Measurements from ENCODE around the gene THRA.
A peak's percentile ranks its signal among the peaks of the same experiment; 100 is the strongest.

Gene THRA

DNA sequence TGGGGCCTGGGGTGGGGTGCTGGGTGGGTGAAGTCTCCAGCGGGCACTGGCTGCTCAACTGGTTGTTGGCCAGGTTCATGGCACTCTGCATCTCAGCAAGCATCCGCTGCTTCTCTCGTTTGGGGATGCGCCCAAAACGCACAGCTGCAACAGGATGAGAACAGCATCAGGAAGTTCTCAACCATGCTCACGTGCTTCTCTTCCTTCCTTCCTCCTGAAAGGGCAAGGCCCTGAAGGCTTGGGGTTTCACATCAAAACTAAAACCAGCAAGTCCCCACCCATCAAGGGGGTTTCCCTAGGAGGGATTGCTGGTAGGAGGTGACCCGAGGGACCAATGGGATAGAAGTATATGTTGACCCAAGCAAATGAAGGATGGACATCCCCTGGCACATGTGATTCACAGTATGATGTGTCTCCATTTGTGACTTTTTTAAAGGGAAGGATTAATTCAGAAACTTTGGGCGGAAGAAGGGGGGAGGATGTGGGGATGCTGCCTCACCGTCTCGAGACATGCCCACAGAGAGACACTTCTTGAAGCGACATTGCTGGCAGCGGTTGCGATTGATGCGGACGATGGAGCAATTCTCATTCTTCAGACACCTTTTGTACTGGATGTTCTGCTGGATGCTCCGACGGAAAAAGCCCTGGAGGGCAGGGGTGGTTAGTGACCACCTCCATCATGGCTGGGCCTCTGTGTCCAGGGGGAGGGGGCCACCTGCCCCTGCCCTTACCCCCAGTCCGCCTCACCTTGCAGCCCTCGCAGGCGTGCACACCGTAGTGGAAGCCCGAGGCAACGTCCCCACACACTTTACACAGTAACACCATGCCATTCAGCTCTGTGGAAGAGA is 33.4 kb downstream of the THRA start:
- H3K4me3 ChIP-seq (ENCODE audit: low read depth, low read length), result peak overlapping the region; percentile 69
- DNase-seq (ENCODE audit: low read depth), result peak; percentile 98
- TF ChIP-seq, protein P1, sequence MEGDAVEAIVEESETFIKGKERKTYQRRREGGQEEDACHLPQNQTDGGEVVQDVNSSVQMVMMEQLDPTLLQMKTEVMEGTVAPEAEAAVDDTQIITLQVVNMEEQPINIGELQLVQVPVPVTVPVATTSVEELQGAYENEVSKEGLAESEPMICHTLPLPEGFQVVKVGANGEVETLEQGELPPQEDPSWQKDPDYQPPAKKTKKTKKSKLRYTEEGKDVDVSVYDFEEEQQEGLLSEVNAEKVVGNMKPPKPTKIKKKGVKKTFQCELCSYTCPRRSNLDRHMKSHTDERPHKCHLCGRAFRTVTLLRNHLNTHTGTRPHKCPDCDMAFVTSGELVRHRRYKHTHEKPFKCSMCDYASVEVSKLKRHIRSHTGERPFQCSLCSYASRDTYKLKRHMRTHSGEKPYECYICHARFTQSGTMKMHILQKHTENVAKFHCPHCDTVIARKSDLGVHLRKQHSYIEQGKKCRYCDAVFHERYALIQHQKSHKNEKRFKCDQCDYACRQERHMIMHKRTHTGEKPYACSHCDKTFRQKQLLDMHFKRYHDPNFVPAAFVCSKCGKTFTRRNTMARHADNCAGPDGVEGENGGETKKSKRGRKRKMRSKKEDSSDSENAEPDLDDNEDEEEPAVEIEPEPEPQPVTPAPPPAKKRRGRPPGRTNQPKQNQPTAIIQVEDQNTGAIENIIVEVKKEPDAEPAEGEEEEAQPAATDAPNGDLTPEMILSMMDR (IDR thresholded peaks at IDR 0.05; ENCODE audit: insufficient read depth, low read depth, low read length, missing control alignments), result no peak

DNA sequence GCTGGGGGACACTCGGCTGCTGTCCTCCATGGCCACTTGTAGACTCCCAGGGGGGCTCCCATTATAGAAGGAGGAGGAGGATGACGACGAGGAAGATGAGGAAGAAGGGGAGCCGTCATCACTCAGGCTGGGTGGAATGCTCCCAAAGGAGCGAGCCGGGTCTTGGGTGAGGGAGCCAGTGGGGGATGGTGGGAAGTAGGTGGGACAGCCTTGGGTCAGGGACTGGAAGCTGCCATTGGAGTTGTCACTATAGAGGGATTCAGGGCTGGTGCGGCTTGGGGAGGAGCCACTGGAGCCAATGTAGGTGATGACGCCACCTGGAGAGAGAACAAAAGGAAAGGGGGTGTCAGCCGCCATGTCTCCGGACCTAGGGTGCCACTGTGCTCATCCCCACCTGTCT is 34.3 kb downstream of the THRA start:
- H3K4me3 ChIP-seq (ENCODE audit: low read depth, low read length), result peak overlapping the region; percentile 69
- TF ChIP-seq, protein P1 (IDR thresholded peaks at IDR 0.05; ENCODE audit: insufficient read depth, low read depth, low read length, missing control alignments), result no peak

DNA sequence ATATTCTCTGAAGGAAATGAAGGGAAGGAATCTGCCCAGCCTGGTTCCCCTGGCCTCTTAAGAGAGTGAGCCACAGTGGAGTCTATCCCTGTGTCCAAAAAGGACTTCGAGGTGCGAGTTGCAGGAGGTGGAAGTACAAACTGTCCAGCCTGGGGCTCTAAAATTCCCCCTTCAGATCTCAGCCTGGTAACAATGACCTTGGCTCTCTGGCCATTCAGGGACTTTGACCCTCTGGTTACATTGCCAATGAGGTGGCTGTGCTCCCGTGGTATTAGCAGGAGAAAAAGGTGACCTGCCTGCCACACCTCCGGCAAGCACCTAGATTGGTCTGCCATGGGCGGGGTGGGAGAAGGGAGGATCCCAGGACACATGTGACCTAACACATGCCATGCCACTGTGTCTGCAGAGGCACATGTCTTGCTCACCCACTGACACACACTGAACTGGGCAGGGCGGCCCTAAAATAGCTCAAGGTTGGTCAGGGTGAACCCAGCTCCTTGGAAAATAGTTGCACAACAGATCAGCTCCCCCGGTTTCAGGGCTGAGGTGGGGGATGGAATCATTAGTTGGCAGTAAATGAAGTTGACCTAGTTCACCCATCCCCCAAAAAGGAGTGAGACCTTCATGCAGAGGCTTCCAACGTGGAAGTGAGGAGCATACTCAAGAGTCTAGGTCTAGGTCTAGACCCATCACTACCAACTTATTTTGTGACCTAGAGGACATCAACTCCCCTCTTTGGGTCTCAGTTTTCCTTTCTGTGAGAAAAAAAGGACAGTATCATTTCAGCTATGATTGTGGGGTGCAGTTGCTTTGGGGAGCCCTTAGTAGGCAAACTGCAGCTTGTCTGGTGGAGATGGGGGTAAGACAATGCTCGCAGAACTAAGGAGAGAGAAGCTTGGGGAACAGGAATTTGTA is 35.4 kb downstream of the THRA start:
- peak; percentile 36 for DNase-seq (ENCODE audit: low read depth)

More for the DNA sequence above, 34.3 kb downstream of the THRA start:
- DNase-seq (ENCODE audit: low read depth), result no peak

DNA sequence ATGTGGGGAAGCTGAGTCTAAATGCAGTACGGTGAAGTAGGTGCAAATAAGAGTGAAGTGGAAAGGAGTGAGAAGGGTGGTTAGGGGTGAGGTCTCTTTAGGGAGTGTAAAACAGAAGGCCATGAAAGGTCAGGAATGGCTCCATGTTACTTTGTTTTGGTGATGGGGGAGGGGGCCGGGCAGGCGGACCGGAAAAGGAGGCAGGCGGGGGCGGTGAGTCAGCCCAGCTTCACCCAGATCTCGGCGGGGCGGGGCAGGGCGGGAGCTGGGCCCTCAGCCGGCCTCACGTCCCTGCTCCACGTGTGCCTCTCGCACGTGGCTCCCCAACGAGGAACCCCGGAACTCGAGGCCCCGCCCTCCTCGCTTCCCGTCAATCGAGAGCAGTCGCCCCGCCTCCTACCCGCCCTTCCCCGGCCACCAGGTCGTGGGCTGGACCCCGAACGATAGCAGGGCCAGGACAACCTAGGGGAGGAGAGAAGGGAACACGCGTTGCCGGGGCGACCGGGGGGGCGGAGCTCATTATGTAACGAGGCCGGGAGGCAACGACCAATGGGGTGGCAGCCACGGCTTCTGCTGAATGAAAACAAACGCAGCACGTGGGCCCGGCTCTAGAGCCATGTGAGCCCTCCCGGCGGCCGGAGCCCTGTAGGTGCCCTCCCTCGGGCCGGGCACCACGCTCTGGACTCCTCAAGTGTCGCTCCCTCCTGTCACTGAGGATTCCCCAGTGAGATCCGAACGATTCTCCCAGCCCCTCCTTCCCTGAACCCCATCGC is 36.3 kb downstream of the THRA start:
- peak; percentile 99 for DNase-seq (ENCODE audit: low read depth)
- peak overlapping the region; percentile 81 for H3K4me3 ChIP-seq (ENCODE audit: low read depth, low read length)
- TF ChIP-seq, protein P1 (IDR thresholded peaks at IDR 0.05; ENCODE audit: insufficient read depth, low read depth, low read length, missing control alignments), result no peak

More for the DNA sequence above, 35.4 kb downstream of the THRA start:
- TF ChIP-seq, protein P1 (IDR thresholded peaks at IDR 0.05; ENCODE audit: insufficient read depth, low read depth, low read length, missing control alignments), result no peak
- H3K4me3 ChIP-seq (ENCODE audit: low read depth, low read length), result peak overlapping the region; percentile 44

DNA sequence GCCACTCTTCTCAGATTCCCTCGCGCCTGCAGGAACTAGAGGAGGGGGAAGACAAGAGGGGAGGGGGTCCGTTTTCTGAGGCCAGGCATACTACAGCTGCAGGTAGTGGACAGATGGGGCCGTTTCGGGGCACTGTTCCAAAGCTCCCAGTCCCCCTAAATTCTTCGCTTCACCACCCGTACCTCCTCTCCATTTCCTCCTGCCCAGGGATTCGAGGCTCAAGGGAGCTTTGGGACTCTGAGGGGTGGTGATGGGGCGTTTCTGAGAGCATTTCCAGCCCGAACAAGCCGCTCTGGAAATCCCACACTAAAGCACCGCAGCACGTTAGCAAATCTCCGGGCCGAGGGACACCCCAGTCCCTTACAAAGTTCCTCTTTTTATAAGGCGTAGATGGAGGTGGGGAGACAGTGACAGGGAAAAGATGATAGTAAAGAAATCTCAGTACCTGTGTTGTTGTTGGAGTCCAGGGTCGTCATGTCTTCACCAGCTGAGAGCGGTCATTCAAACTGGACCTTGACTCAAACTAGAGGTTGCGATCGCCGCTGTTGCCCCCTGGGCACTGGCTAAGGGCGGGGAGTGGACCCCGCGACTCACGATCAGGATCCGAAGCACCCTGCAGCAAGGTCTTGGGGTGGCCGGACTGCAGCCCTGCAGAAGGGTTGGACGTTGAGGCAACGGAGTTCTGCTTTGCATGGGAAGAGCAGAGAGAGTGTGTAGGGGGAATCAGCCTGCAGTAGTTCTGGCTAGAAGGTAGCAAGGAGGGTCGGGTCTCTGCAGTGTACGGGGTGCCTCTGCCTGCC is 37.1 kb downstream of the THRA start:
- TF ChIP-seq, protein P1 (IDR thresholded peaks at IDR 0.05; ENCODE audit: insufficient read depth, low read depth, low read length, missing control alignments), result no peak
- peak overlapping the region; percentile 81 for H3K4me3 ChIP-seq (ENCODE audit: low read depth, low read length)
- no peak for DNase-seq (ENCODE audit: low read depth)

DNA sequence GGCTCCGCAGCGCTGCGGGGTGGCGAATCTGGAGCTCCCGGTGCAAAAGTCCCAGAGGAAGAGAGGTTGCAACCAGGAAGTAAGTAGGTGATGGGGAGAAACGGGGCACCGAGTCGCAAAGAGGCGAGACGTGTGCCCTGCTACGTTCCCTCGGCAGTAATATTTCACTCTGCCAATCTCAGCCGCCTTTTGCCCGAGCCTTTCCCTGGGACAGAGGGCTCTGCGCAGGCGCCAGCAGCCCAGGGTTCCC is 37.6 kb downstream of the THRA start, which contains the start of gene NR1D1:
TSS of gene NR1D1 (minus strand) at position 171 of the 250 bp plus-strand sequence. CDS start 495 bp downstream, outside the sequence.
- TF ChIP-seq, protein P1 (IDR thresholded peaks at IDR 0.05; ENCODE audit: insufficient read depth, low read depth, low read length, missing control alignments), result no peak
- DNase-seq (ENCODE audit: low read depth), result no peak
- H3K4me3 ChIP-seq (ENCODE audit: low read depth, low read length), result peak within 1 kb of the TSS; percentile 81
